ENCODE data around the gene CAPG. TPM values are rescaled to one million over a fixed set of nuclear protein-coding genes. Genes with fewer than 3 reads are reported as not detected.

CAPG gene
- polyA plus RNA-seq, 1 donor (not counting 4 experiments of a cell fraction or from before 2014, with no cell fraction given): 466 TPM

DNA sequence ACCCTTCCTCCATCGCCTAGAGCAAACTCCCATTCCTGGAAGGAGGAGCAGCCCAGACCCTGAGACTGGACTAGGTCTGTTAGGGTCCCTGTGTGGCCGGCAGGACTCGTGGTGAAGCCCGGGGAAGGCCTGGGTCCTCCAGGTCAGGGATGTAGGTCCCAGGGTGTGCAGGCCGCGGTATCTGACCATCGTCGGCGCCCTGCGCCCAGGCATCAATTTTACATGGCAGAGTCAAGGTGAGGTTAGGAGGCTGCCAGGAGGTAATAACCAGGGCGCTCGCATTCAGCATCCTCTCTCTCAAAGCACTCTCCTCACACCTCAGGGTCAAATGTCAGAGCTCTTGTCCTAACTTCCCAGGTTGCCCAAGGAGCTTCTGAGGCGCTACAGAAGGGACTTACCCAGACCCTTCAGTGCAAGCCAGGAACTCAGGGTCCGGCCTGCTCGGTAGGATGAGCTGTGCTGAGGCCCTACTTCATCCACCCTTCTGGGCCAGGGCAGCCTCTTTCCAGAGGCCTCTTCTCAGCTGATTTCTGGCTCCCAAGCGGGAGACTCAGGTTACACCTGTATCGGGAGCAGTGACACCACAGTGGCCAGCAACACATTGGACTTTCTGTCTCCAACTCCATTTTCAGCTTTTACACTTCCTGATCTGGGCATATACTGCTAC is 9.0 kb upstream of the CAPG start:
- H2AFZ ChIP-seq (ENCODE audit: control insufficient read depth, low read length): peak overlapping the region; percentile 98
- H3K9ac ChIP-seq (ENCODE audit: control insufficient read depth, extremely low read depth, insufficient read depth, low read length): peak overlapping the region; percentile 89
- dilution Hi-C loops (cut with MboI; ENCODE audit: extremely low pct_ligation_motif_present, low sequenced_read_pairs): no loop called here
- H3K4me3 ChIP-seq (ENCODE audit: control insufficient read depth in 2 of 3, extremely low read depth in 1 of 3, insufficient read depth in 2 of 3, low read depth in 1 of 3, low read length in 3 of 3): peak overlapping the region; percentile 63 to 84 (median 78)
- H3K36me3 ChIP-seq (ENCODE audit: control insufficient read depth in 2 of 2, extremely low read depth in 1 of 2, insufficient read depth in 2 of 2, low read length in 2 of 2): no peaks in the 10 kb centered on the region
- no peaks in the 10 kb centered on the region for H3K27me3 ChIP-seq (ENCODE audit: control insufficient read depth, extremely low read depth, insufficient read depth, low read length)
- peak overlapping the region; percentile 91 for H3K27ac ChIP-seq (ENCODE audit: control insufficient read depth, insufficient read depth, low read length)
- no peaks in the 10 kb centered on the region for H3K9me1 ChIP-seq (ENCODE audit: control insufficient read depth, extremely low read depth, insufficient read depth, low read length)
- DNase-seq (ENCODE audit: low read depth, low spot score): no peak
- H3K79me2 ChIP-seq (ENCODE audit: control insufficient read depth, insufficient read depth, low read length): no peaks in the 10 kb centered on the region
- H3K4me1 ChIP-seq (ENCODE audit: control insufficient read depth, extremely low read depth, insufficient read depth, low read length): peaks cover 39% of the 10 kb centered on the region
- no peak for FAIRE-seq
- H3K4me2 ChIP-seq (ENCODE audit: control insufficient read depth, extremely low read depth, insufficient read depth, low read depth, low read length): peak overlapping the region; percentile 96
- no peak for TF ChIP-seq EZH2 (IDR thresholded peaks at IDR 0.05; ENCODE audit: low read length)
- TF ChIP-seq, protein P1, sequence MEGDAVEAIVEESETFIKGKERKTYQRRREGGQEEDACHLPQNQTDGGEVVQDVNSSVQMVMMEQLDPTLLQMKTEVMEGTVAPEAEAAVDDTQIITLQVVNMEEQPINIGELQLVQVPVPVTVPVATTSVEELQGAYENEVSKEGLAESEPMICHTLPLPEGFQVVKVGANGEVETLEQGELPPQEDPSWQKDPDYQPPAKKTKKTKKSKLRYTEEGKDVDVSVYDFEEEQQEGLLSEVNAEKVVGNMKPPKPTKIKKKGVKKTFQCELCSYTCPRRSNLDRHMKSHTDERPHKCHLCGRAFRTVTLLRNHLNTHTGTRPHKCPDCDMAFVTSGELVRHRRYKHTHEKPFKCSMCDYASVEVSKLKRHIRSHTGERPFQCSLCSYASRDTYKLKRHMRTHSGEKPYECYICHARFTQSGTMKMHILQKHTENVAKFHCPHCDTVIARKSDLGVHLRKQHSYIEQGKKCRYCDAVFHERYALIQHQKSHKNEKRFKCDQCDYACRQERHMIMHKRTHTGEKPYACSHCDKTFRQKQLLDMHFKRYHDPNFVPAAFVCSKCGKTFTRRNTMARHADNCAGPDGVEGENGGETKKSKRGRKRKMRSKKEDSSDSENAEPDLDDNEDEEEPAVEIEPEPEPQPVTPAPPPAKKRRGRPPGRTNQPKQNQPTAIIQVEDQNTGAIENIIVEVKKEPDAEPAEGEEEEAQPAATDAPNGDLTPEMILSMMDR (optimal IDR thresholded peaks at IDR 0.05 in 1 of 3, IDR thresholded peaks at IDR 0.05 in 1 of 3, conservative IDR thresholded peaks at IDR 0.05 in 1 of 3; ENCODE audit: extremely low read depth in 1 of 3, insufficient read depth in 2 of 3, low read length in 3 of 3): no peak
- no peaks in the 10 kb centered on the region for H3K9me3 ChIP-seq (ENCODE audit: control insufficient read depth, low read depth, low read length)
- H4K20me1 ChIP-seq (ENCODE audit: control insufficient read depth, extremely low read depth, insufficient read depth, low read length): no peaks in the 10 kb centered on the region

DNA sequence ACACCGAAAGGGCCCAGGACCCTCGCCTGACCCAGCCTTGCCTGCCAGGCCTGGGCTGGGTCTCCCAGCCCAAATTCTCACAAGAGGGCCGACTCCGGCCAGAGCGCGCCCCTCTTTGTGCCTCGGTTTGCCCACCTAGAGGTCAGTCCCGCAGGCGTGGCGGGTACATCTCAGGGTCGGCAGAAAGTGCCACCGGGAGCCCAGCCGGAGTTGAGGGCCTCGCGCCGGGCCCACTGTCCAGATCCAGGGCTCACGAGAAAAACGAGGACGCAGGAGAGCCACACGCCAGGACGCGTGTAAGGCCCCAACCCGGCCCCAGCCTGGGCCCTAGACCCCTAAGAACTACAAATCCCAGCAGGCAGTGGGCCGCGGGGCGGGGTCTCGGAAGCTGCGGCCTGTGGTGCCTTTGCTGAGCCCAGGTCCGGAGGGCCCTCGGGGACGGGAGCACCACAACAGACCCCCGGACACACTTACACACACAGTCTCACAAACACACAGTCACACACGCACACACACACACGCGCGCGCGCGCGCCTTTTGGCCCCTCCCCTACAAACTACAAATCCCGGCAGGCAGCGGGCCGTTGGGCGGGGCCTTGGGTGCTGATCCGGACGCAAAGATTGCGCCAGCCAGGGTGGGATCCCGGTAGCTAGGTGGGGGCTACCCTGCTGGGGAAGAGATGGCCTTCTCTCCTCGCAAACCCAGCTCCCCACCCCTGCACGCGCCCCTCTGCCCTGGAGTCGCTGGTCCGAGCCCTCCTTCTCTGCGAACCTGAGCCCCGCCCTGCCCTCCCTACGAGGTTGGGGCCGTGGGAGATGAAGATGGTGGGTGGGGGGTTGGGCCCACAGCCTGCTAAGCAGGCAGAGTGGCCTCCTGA is 8.2 kb upstream of the CAPG start, which contains the start of gene SH2D6:
SH2D6 (plus strand) TSS at position 583 of the 877 bp plus-strand sequence. CDS start 10,752 bp downstream, outside the sequence.
- FAIRE-seq: no peak

More for the DNA sequence above, 8.2 kb upstream of the CAPG start, which contains the start of gene SH2D6:
- DNase-seq (ENCODE audit: low read depth, low spot score): no peak
- no peaks in the 10 kb centered on the region for H3K36me3 ChIP-seq (ENCODE audit: control insufficient read depth in 2 of 2, extremely low read depth in 1 of 2, insufficient read depth in 2 of 2, low read length in 2 of 2)
- peak within 1 kb of the TSS; percentile 91 for H3K27ac ChIP-seq (ENCODE audit: control insufficient read depth, insufficient read depth, low read length)
- H3K27me3 ChIP-seq (ENCODE audit: control insufficient read depth, extremely low read depth, insufficient read depth, low read length): no peaks in the 10 kb centered on the region
- H3K4me2 ChIP-seq (ENCODE audit: control insufficient read depth, extremely low read depth, insufficient read depth, low read depth, low read length): peak within 1 kb of the TSS; percentile 96
- dilution Hi-C loops (cut with MboI; ENCODE audit: extremely low pct_ligation_motif_present, low sequenced_read_pairs): no loop called here
- TF ChIP-seq EZH2 (IDR thresholded peaks at IDR 0.05; ENCODE audit: low read length): no peak
- TF ChIP-seq, protein P1 (optimal IDR thresholded peaks at IDR 0.05 in 1 of 3, IDR thresholded peaks at IDR 0.05 in 1 of 3, conservative IDR thresholded peaks at IDR 0.05 in 1 of 3; ENCODE audit: extremely low read depth in 1 of 3, insufficient read depth in 2 of 3, low read length in 3 of 3): no peak
- H3K79me2 ChIP-seq (ENCODE audit: control insufficient read depth, insufficient read depth, low read length): peaks cover 3% of the 10 kb centered on the region
- H3K4me3 ChIP-seq (ENCODE audit: control insufficient read depth in 2 of 3, extremely low read depth in 1 of 3, insufficient read depth in 2 of 3, low read depth in 1 of 3, low read length in 3 of 3): peak within 1 kb of the TSS; percentile 63 to 84 (median 78)
- H2AFZ ChIP-seq (ENCODE audit: control insufficient read depth, low read length): peak within 1 kb of the TSS; percentile 98
- H4K20me1 ChIP-seq (ENCODE audit: control insufficient read depth, extremely low read depth, insufficient read depth, low read length): no peaks in the 10 kb centered on the region
- no peaks in the 10 kb centered on the region for H3K9me3 ChIP-seq (ENCODE audit: control insufficient read depth, low read depth, low read length)
- H3K9ac ChIP-seq (ENCODE audit: control insufficient read depth, extremely low read depth, insufficient read depth, low read length): peak within 1 kb of the TSS; percentile 89
- H3K4me1 ChIP-seq (ENCODE audit: control insufficient read depth, extremely low read depth, insufficient read depth, low read length): peaks cover 41% of the 10 kb centered on the region
- no peaks in the 10 kb centered on the region for H3K9me1 ChIP-seq (ENCODE audit: control insufficient read depth, extremely low read depth, insufficient read depth, low read length)

Data from keratinocyte (primary cell).